Neuronal stem cell (in vitro differentiated cells): ENCODE data around the gene TFDP3. TPM values are rescaled to one million over a fixed set of nuclear protein-coding genes. Genes with fewer than 3 reads are reported as not detected.

Experiments used
- DNase-seq: peaks from one replicate; pipeline ENCODE4 v3.0.0-alpha.2; 2013; ENCODE audit warnings: low spot score
- H2AFZ ChIP-seq: one replicate; pipeline ENCODE4 v1.6.1; 2013; ENCODE audit warnings: mild to moderate bottlenecking, low read length, inconsistent platforms
- H2AK5ac ChIP-seq: 2 replicates; pipeline ENCODE4 v1.6.1; 2013; ENCODE audit warnings: low read depth, mild to moderate bottlenecking, inconsistent platforms, low read length, moderate library complexity, mixed read lengths
- H2BK120ac ChIP-seq: 2 replicates; pipeline ENCODE4 v1.6.1; 2013; ENCODE audit warnings: low read depth, mild to moderate bottlenecking, inconsistent platforms, low read length, moderate library complexity, mixed read lengths
- H2BK12ac ChIP-seq: one replicate; pipeline ENCODE4 v1.6.1; 2013; ENCODE audit warnings: low read length, inconsistent platforms
- H2BK15ac ChIP-seq: 2 replicates; pipeline ENCODE4 v1.6.1; 2013; ENCODE audit warnings: mild to moderate bottlenecking, low read length, inconsistent platforms, mixed read lengths
- H2BK5ac ChIP-seq: one replicate; pipeline ENCODE4 v1.6.1; 2013; ENCODE audit warnings: inconsistent platforms, mild to moderate bottlenecking, low read length, moderate library complexity
- H3K14ac ChIP-seq: one replicate; pipeline ENCODE4 v1.6.1; 2013; ENCODE audit warnings: low read length, inconsistent platforms
- H3K18ac ChIP-seq: 2 replicates; pipeline ENCODE4 v1.6.1; 2013; ENCODE audit warnings: low read length, inconsistent platforms
- H3K23ac ChIP-seq: 2 replicates; pipeline ENCODE4 v1.6.1; 2013; ENCODE audit warnings: low read depth, mild to moderate bottlenecking, mixed read lengths, low read length, inconsistent platforms; ENCODE audit not compliant: poor library complexity
- H3K27ac ChIP-seq: replicated peaks from 3 replicates; pipeline ENCODE4 v1.5.1; 2013; ENCODE audit warnings: low read length, inconsistent platforms
- H3K27me3 ChIP-seq, 3 experiments: 2 replicates each; pipeline ENCODE4 v1.6.1; 2013; ENCODE audit warnings: low read length in 3 of 3, mild to moderate bottlenecking in 2 of 3, inconsistent platforms in 1 of 3, low read depth in 1 of 3, mixed read lengths in 1 of 3, moderate library complexity in 1 of 3; ENCODE audit not compliant: control insufficient read depth in 3 of 3, insufficient read depth in 3 of 3
- H3K36me3 ChIP-seq, 2 donors: replicated peaks in 1 of 2; 2 replicates each; pipeline ENCODE4 v1.6.1; 2013; ENCODE audit warnings: low read length in 2 of 2; ENCODE audit not compliant: control insufficient read depth in 2 of 2, insufficient read depth in 2 of 2
- H3K4ac ChIP-seq: 2 replicates; pipeline ENCODE4 v1.6.1; 2013; ENCODE audit warnings: inconsistent platforms, mild to moderate bottlenecking, low read length, moderate library complexity
- H3K4me1 ChIP-seq, 2 donors: 1 replicate in 1 of 2; 2 replicates in 1 of 2; pipeline ENCODE4 v1.6.1; 2013; ENCODE audit warnings: low read length in 2 of 2, low read depth in 1 of 2; ENCODE audit not compliant: control insufficient read depth in 2 of 2, insufficient read depth in 1 of 2
- H3K4me2 ChIP-seq: one replicate; pipeline ENCODE4 v1.6.1; 2013; ENCODE audit warnings: mild to moderate bottlenecking, low read length, inconsistent platforms; ENCODE audit not compliant: insufficient read depth, poor library complexity, severe bottlenecking
- H3K4me3 ChIP-seq, 2 donors: 2 replicates each; pipeline ENCODE4 v1.5.1; 2013; ENCODE audit warnings: low read length in 2 of 2, mild to moderate bottlenecking in 2 of 2, inconsistent platforms in 1 of 2, moderate library complexity in 1 of 2
- H3K79me1 ChIP-seq: one replicate; pipeline ENCODE4 v1.6.1; 2013; ENCODE audit warnings: low read depth, mild to moderate bottlenecking, inconsistent platforms, low read length, moderate library complexity
- H3K9ac ChIP-seq: one replicate; pipeline ENCODE4 v1.6.1; 2013; ENCODE audit warnings: mild to moderate bottlenecking, low read depth, low read length, inconsistent platforms; ENCODE audit not compliant: poor library complexity
- H3K9me3 ChIP-seq, 2 donors: replicated peaks in 1 of 2; 2 replicates each; pipeline versions ENCODE3 to v1.6.1; 2013; ENCODE audit warnings: low read length in 2 of 2, mild to moderate bottlenecking in 2 of 2, inconsistent platforms in 1 of 2, low read depth in 1 of 2, mixed read lengths in 1 of 2, moderate library complexity in 1 of 2; ENCODE audit not compliant: control insufficient read depth in 2 of 2, insufficient read depth in 1 of 2
- H4K8ac ChIP-seq: one replicate; pipeline ENCODE4 v1.6.1; 2013; ENCODE audit warnings: low read depth, mild to moderate bottlenecking, inconsistent platforms, low read length, moderate library complexity
- H4K91ac ChIP-seq: one replicate; pipeline ENCODE4 v1.6.1; 2013; ENCODE audit warnings: low read length, low read depth, mild to moderate bottlenecking, inconsistent platforms; ENCODE audit not compliant: poor library complexity
- WGBS, 2 donors: extraction: QIAGEN DNeasy Blood & Tissue Kit; methylation state at CpG; one replicate each; pipeline ENCODE4 v1.1.7; 2013; ENCODE audit warnings: missing lambda C conversion rate in 2 of 2, mixed read lengths in 1 of 2; ENCODE audit not compliant: insufficient read length in 2 of 2, insufficient replicate concordance in 1 of 2; ENCODE audit errors: extremely low coverage in 2 of 2; 5-methylcytosine and 5-hydroxymethylcytosine counted together
- polyA plus RNA-seq, 2 experiments: library from polyadenylated mRNA; stranded (reverse); fragments of 200-250 nt; gene quantifications; one replicate each; pipeline ENCODE4 v1.2.3, GENCODE V29; 2013

Gene TFDP3
- not detected for polyA plus RNA-seq (2013, experiment 1 of 2)
- not detected for polyA plus RNA-seq (2013, experiment 2 of 2)

- no peak within 1 kb of the TSS for H2BK120ac ChIP-seq
- no peak within 1 kb of the TSS for H3K9ac ChIP-seq
- no peak within 1 kb of the TSS for H2AK5ac ChIP-seq
- H3K9me3 ChIP-seq: no peaks in the 10 kb centered on the region
- no peak for DNase-seq
- no peak within 1 kb of the TSS for H4K91ac ChIP-seq
- no peak within 1 kb of the TSS for H3K18ac ChIP-seq
- H3K27ac ChIP-seq: no peak within 1 kb of the TSS
- H2BK12ac ChIP-seq: no peak within 1 kb of the TSS
- H3K4ac ChIP-seq: no peak within 1 kb of the TSS
- H3K79me1 ChIP-seq: no peaks in the 10 kb centered on the region
- peaks cover 0 to 11% (median 0%) of the 10 kb centered on the region in 3 experiments for H3K27me3 ChIP-seq
- 100% methylated on average over 7 of the region's 40 CpGs; no CpG with 5 or more reads in 1 of the 2 donors for WGBS, 2 donors
- H2AFZ ChIP-seq: no peak within 1 kb of the TSS
- H3K4me1 ChIP-seq: no peaks in the 10 kb centered on the region
- H2BK15ac ChIP-seq: no peak within 1 kb of the TSS
- no peak within 1 kb of the TSS for H3K23ac ChIP-seq
- H3K4me2 ChIP-seq: no peak within 1 kb of the TSS
- H3K36me3 ChIP-seq: no peaks in the 10 kb centered on the region
- H4K8ac ChIP-seq: no peak within 1 kb of the TSS
- H3K14ac ChIP-seq: no peak within 1 kb of the TSS
- H2BK5ac ChIP-seq: no peak within 1 kb of the TSS
- H3K4me3 ChIP-seq: no peak within 1 kb of the TSS
Observed at GRCh38 chrX:133218329-133218728, at the start of gene TFDP3. Gene TFDP3 (minus strand): TSS chrX:133218354. CDS start chrX:133218259, 95 bp downstream.

GRCh38 chrX:133267621-133268020 is 49.5 kb upstream of the TFDP3 start:
- no peak overlapping the region for H3K27ac ChIP-seq
- H3K23ac ChIP-seq: no peak overlapping the region
- no peak overlapping the region for H3K4me3 ChIP-seq
- H3K4me2 ChIP-seq: no peak overlapping the region
- no peak overlapping the region for H2AK5ac ChIP-seq
- H3K27me3 ChIP-seq: peaks cover 0 to 12% (median 0%) of the 10 kb centered on the region in 3 experiments
- H3K4me1 ChIP-seq: peaks cover 14 to 24% of the 10 kb centered on the region in 2 donors
- no peak overlapping the region for H3K14ac ChIP-seq
- no peaks in the 10 kb centered on the region for H3K36me3 ChIP-seq
- no peak overlapping the region for H2AFZ ChIP-seq
- no peaks in the 10 kb centered on the region for H3K79me1 ChIP-seq
- H4K91ac ChIP-seq: no peak overlapping the region
- no peak overlapping the region for H3K9ac ChIP-seq
- H3K9me3 ChIP-seq: no peaks in the 10 kb centered on the region
- DNase-seq: no peak
- no peak overlapping the region for H2BK5ac ChIP-seq
- no peak overlapping the region for H4K8ac ChIP-seq
- no peak overlapping the region for H2BK12ac ChIP-seq
- no peak overlapping the region for H3K18ac ChIP-seq
- WGBS, 2 donors: no CpG with 5 or more reads among the region's 2 CpGs
- no peak overlapping the region for H2BK120ac ChIP-seq
- no peak overlapping the region for H3K4ac ChIP-seq
- H2BK15ac ChIP-seq: no peak overlapping the region

- Histone ChIP-seq H3K18ac (no peak overlapping the region), H2BK15ac (no peak overlapping the region), H3K14ac (no peak overlapping the region), H4K91ac (no peak overlapping the region), H3K23ac (no peak overlapping the region), H3K4me3 (no peak overlapping the region), H2AFZ (no peak overlapping the region), H3K79me1 (no peaks in the 10 kb centered on the region), H2AK5ac (no peak overlapping the region), H2BK12ac (no peak overlapping the region), H2BK5ac (no peak overlapping the region), H3K9ac (no peak overlapping the region), H3K4ac (no peak overlapping the region), H3K9me3 (no peaks in the 10 kb centered on the region), H4K8ac (no peak overlapping the region), H3K36me3 (no peaks in the 10 kb centered on the region), H3K27me3 (peaks cover 0 to 10% (median 0%) of the 10 kb centered on the region in 3 experiments), H3K4me2 (peak overlapping the region; percentile 11), H2BK120ac (no peak overlapping the region), H3K27ac (no peak overlapping the region), H3K4me1 (peaks cover 11 to 24% of the 10 kb centered on the region in 2 donors)
- WGBS, 2 donors: no CpG with 5 or more reads among the region's 13 CpGs
- peak; percentile 85 for DNase-seq
Observed at GRCh38 chrX:133265331-133265730, 47.2 kb upstream of the TFDP3 start.

DNA sequence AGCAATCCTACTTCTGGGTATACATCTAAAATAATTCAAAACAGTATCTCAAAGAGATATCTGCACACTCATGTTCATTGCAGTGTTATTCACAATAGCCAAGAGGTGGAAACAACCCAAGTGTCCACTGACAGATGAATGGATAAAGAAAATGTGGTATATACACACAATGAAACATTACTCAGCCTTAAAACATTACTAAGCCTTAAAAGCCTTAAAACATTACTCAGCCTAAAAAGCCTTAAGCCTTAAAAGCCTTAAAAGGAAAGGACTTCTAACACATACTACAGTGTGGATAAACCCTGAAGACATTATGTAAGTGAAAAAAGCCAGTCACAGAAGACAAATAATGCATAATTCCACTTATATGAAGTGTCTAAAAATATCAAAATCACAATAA is 40.3 kb upstream of the TFDP3 start:
- no peaks in the 10 kb centered on the region for H3K79me1 ChIP-seq
- H3K4me1 ChIP-seq: peaks cover 0 to 4% of the 10 kb centered on the region in 2 donors
- no peak overlapping the region for H4K91ac ChIP-seq
- H2BK12ac ChIP-seq: no peak overlapping the region
- H3K27ac ChIP-seq: no peak overlapping the region
- no peak overlapping the region for H3K4me2 ChIP-seq
- H3K4ac ChIP-seq: no peak overlapping the region
- no peak overlapping the region for H2BK5ac ChIP-seq
- no peak overlapping the region for H3K18ac ChIP-seq
- H3K9me3 ChIP-seq: no peaks in the 10 kb centered on the region
- no peak overlapping the region for H2AK5ac ChIP-seq
- no peaks in the 10 kb centered on the region for H3K27me3 ChIP-seq
- H2AFZ ChIP-seq: no peak overlapping the region
- no peak overlapping the region for H2BK120ac ChIP-seq
- no peak overlapping the region for H3K23ac ChIP-seq
- H2BK15ac ChIP-seq: no peak overlapping the region
- H3K4me3 ChIP-seq: no peak overlapping the region
- no peak overlapping the region for H3K9ac ChIP-seq
- H3K36me3 ChIP-seq: no peaks in the 10 kb centered on the region
- no peak overlapping the region for H3K14ac ChIP-seq
- no peak for DNase-seq
- no peak overlapping the region for H4K8ac ChIP-seq
